Chondrocyte (in vitro differentiated cells): ENCODE results near the gene PDE4D. TPM values are rescaled to one million over a fixed set of nuclear protein-coding genes. Genes with fewer than 3 reads are reported as not detected.

ENCODE experiments used
- DNase-seq: peaks from one replicate; pipeline ENCODE4 v3.0.0; 2021; ENCODE audit warnings: mixed read lengths, low spot score
- H3K27ac Mint-ChIP-seq: one replicate; pipeline ENCODE4 v1.8.0; 2021; ENCODE audit warnings: mild to moderate bottlenecking, moderate library complexity, mixed read lengths; ENCODE audit not compliant: unreplicated experiment
- H3K27me3 Mint-ChIP-seq: 2 replicates; pipeline ENCODE4 v1.8.0; 2021; ENCODE audit warnings: low read depth, mixed read lengths
- H3K36me3 Mint-ChIP-seq: 2 replicates; pipeline ENCODE4 v1.8.0; 2021; ENCODE audit warnings: low read depth, mixed read lengths
- H3K4me1 Mint-ChIP-seq: 2 replicates; pipeline ENCODE4 v1.8.0; 2021; ENCODE audit warnings: low read depth, mild to moderate bottlenecking, mixed read lengths
- H3K4me3 Mint-ChIP-seq: one replicate; pipeline ENCODE4 v1.8.0; 2021; ENCODE audit warnings: mild to moderate bottlenecking, moderate library complexity, mixed read lengths; ENCODE audit not compliant: unreplicated experiment
- H3K9me3 Mint-ChIP-seq: 2 replicates; pipeline ENCODE4 v1.8.0; 2021; ENCODE audit warnings: low read depth, mixed read lengths
- CTCF ChIP-seq: fragments of 200-600 bp; sonication (generic); IDR thresholded peaks from 2 replicates; pipeline ENCODE4 v1.5.0; 2021; ENCODE audit warnings: antibody characterized with exemption, mild to moderate bottlenecking, moderate library complexity
- total RNA-seq: library from RNA; stranded (reverse); gene quantifications from 3 replicates; pipeline ENCODE4 v1.2.1, GENCODE V29; 2021

The PDE4D gene
- total RNA-seq, 1 donor from 2014 or later, result 21.1 TPM

GRCh38 chr5:59724482-59725391 is 168.8 kb downstream of the PDE4D start:
- Mint-ChIP-seq H3K27me3 (no peaks in the 10 kb centered on the region), H3K27ac (no peak overlapping the region), H3K36me3 (no peaks in the 10 kb centered on the region), H3K4me1 (peaks cover 11% of the 10 kb centered on the region), H3K9me3 (no peaks in the 10 kb centered on the region), H3K4me3 (no peak overlapping the region)
- peak; percentile 83 for TF ChIP-seq CTCF
- DNase-seq, result no peak

DNA sequence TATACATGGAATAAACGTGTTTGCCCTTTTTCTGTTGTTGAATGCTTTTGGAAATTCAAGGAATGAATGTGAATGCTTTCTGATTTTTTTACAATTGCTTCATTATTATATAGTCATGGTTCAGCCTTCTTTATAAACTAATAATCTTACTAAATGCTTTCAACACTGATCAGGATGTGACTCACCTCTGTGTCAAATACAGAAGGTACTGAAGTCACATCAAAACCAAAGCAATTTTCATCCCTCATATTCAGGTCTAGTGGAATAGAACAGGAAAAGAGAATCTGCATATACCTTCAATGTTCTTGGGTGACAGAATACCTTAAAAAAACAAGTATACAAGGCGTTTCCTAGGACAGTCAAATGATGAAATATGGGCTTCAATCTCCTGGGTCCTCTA is 170.7 kb downstream of the PDE4D start:
- peaks cover 11% of the 10 kb centered on the region for H3K4me1 Mint-ChIP-seq
- no peak for DNase-seq
- H3K27ac Mint-ChIP-seq, result no peak overlapping the region
- no peaks in the 10 kb centered on the region for H3K27me3 Mint-ChIP-seq
- no peaks in the 10 kb centered on the region for H3K9me3 Mint-ChIP-seq
- no peak overlapping the region for H3K4me3 Mint-ChIP-seq
- no peak for TF ChIP-seq CTCF
- H3K36me3 Mint-ChIP-seq, result no peaks in the 10 kb centered on the region

DNA sequence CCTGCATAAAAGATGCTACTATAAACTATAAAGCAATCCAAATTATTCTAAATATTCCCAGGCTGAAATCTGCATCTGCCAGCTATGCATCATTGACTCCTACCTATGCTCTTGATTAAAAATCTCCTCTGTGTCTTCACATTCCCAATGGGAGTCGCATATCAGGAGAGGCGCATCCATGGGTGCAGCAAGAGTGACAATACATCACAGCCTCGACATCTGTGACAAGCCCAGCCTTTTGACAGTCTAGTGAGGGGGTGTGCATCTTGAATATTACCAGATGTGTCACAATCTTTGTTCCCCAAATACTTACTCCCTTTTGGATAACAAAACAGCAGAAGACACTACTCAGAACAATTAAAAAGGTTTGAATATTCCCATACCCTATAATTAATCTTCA is 171.8 kb downstream of the PDE4D start:
- Mint-ChIP-seq H3K4me1 (peaks cover 11% of the 10 kb centered on the region), H3K9me3 (no peaks in the 10 kb centered on the region), H3K36me3 (no peaks in the 10 kb centered on the region), H3K27ac (no peak overlapping the region), H3K4me3 (no peak overlapping the region), H3K27me3 (no peaks in the 10 kb centered on the region)
- DNase-seq, result no peak
- no peak for TF ChIP-seq CTCF

DNA sequence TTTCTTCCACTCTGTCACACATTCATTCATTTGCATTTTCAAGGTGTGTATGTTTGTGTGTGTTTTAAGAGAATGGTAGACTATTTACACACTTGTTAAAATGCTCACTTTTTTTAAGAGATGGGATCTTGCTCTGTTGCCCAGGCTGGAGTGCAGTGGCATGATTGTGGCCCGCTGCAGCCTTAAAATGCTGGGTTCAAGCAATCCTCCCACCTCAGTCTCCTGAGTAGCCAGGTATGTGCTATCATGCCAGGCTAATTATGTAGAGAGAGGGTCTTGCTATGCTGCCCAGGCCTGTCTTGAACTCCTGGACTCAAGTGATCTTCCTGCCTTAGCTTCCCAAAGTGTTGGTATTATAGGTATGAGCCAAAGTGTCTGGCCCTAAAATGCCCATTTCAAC is 173.5 kb downstream of the PDE4D start:
- Mint-ChIP-seq H3K27me3 (no peaks in the 10 kb centered on the region), H3K36me3 (no peaks in the 10 kb centered on the region), H3K4me1 (peaks cover 6% of the 10 kb centered on the region), H3K27ac (no peak overlapping the region), H3K9me3 (no peaks in the 10 kb centered on the region), H3K4me3 (no peak overlapping the region)
- no peak for DNase-seq
- no peak for TF ChIP-seq CTCF

DNA sequence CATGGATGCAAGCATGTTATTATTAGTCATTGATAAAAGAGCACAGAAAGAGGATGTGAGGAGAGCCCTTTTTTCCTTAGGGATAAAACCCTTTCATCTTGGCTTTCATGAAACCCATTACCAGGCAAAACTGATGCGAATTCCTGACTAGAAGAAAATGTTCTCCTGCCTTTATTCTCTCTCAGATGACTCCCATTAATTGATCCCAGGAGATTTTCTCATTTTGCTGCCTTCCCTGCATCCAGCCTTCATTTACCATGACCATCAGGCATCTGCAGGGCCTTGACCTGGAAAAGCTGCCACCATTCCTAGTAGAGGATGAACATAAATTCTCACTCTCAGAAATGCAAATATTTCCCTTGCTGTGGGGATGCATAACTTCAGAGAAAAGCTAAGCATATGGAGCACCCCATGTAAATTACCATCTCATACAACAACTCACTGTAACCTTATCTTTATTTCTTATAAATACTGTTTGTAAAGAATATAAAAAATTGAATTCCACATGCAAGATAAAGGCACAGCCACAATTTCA is 176.5 kb downstream of the PDE4D start:
- Mint-ChIP-seq H3K27me3 (no peaks in the 10 kb centered on the region), H3K4me1 (peaks cover 9% of the 10 kb centered on the region), H3K36me3 (no peaks in the 10 kb centered on the region), H3K4me3 (no peak overlapping the region), H3K27ac (no peak overlapping the region), H3K9me3 (no peaks in the 10 kb centered on the region)
- TF ChIP-seq CTCF, result no peak
- no peak for DNase-seq
